Testis (tissue), 2 donors: ENCODE measurements around the gene AGAP1.

Source experiments
- CTCF ChIP-seq, 3 experiments: fragments of 450-650 bp in 2 of 3; fragments of 200-600 bp in 1 of 3; sonication (generic) in 1 of 3; IDR thresholded peaks; one replicate each; pipeline ENCODE4 v1.5.1; 2016 to 2019; ENCODE audit warnings: antibody characterized with exemption in 3 of 3, mild to moderate bottlenecking in 2 of 3, moderate library complexity in 1 of 3
- POLR2A ChIP-seq: fragments of 450-650 bp; IDR thresholded peaks from one replicate; pipeline ENCODE4 v1.6.1; 2017; ENCODE audit warnings: antibody characterized with exemption, mild to moderate bottlenecking, moderate library complexity

GRCh38 chr2:235963853-235964577 lies 470.2 kb downstream of the AGAP1 start:
- TF ChIP-seq CTCF (IDR thresholded peaks at IDR 0.05) (no peak), POLR2A (no peak)
